BJ (cell line): ENCODE results near the gene CCDC124. TPM values are rescaled to one million over a fixed set of nuclear protein-coding genes. Genes with fewer than 3 reads are reported as not detected.
"Not testable (repeated sequence)": the region's sequence is repeated elsewhere in the genome, so short reads cannot be mapped to it uniquely, and the experiment has no call there.

Source experiments
- CTCF ChIA-PET: fragments of 350-600 bp; formaldehyde crosslinking; extraction: SDS; loops from one replicate; lab custom pipeline; 2021; ENCODE audit warnings: antibody characterized with exemption, inconsistent platforms; lab: Yijun Ruan, JAX
- POLR2A ChIA-PET: fragments of 300-600 bp; sonication (Branson Sonifier 250); formaldehyde crosslinking; extraction: SDS; loops from one replicate; lab custom pipeline; 2021; ENCODE audit warnings: antibody characterized with exemption; lab: Charles Lee
- DNase-seq: peaks from one replicate; pipeline ENCODE4 v3.0.0-alpha.2; 2011; ENCODE audit warnings: low read depth
- H3K27me3 ChIP-seq: 2 replicates; pipeline ENCODE4 v1.6.0; 2011; ENCODE audit warnings: low read length; ENCODE audit not compliant: control insufficient read depth, insufficient read depth
- H3K36me3 ChIP-seq: 2 replicates; pipeline ENCODE4 v1.5.1; 2011; ENCODE audit warnings: low read length; ENCODE audit not compliant: control insufficient read depth, insufficient read depth
- H3K4me3 ChIP-seq: 2 replicates; pipeline ENCODE4 v1.5.1; 2011; ENCODE audit warnings: low read depth, mild to moderate bottlenecking, control low read depth, low read length
- CTCF ChIP-seq: IDR thresholded peaks from 2 replicates; pipeline ENCODE4 v1.5.1; 2011; ENCODE audit warnings: low read depth, mild to moderate bottlenecking, control low read depth, inconsistent platforms, low read length, moderate library complexity; ENCODE audit not compliant: insufficient read depth
- polyA minus RNA-seq: library from RNA; depleted of rRNA, polyadenylated mRNA; stranded (reverse); fragments of >200 nt; gene quantifications from 2 replicates; pipeline ENCODE4 v1.2.3, GENCODE V29; 2011; rRNA and poly(A)+ RNA removed
- polyA plus RNA-seq: library from polyadenylated mRNA; depleted of rRNA; stranded (reverse); fragments of >200 nt; gene quantifications from 2 replicates; pipeline ENCODE4 v1.2.3, GENCODE V29; 2011; rRNA removed

Gene CCDC124
- polyA plus RNA-seq (37.6 and 40.8 TPM in 2 replicates), polyA minus RNA-seq (4.8 and 6.7 TPM in 2 replicates)

GRCh38 chr19:17932485-17933338 lies at the start of gene CCDC124:
TSS of gene CCDC124 (plus strand) at chr19:17933015. CDS start at chr19:17936421, 3,406 bp downstream.
- CTCF ChIA-PET = interaction anchor here (0.6 to 6.3 kb wide), 36 partner anchors 9 to 1106 kb away, joined by 3 to 111 read pairs (median 4); partner anchors contain the start of genes ARRDC2, MAP1S, RPL18A and SLC5A5
- TF ChIP-seq CTCF = peak; percentile 98
- POLR2A ChIA-PET = interaction anchor here (1.9 kb wide), 1 partner anchor 73 kb away, joined by 13 read pairs; the partner anchor contains the start of gene RPL18A
- Histone ChIP-seq H3K27me3 (no peaks in the 10 kb centered on the region), H3K36me3 (peaks cover 5% of the 10 kb centered on the region), H3K4me3 (peak within 1 kb of the TSS; percentile 98)
- DNase-seq = peak; percentile 36

- ChIA-PET POLR2A (no interaction called here), CTCF (no interaction called here)
- H3K4me3 ChIP-seq = no peak overlapping the region
Observed at GRCh38 chr19:17883627-17884410, 49.0 kb upstream of the CCDC124 start.

GRCh38 chr19:17886515-17886914 lies 46.3 kb upstream of the CCDC124 start:
- H3K36me3 ChIP-seq = no peaks in the 10 kb centered on the region
- no peak for TF ChIP-seq CTCF
- CTCF ChIA-PET = interaction anchor here (1.8 kb wide), 1 partner anchor 46 kb away, joined by 6 read pairs; the partner anchor contains the start of gene CCDC124

More at GRCh38 chr19:17883627-17884410, 49.0 kb upstream of the CCDC124 start:
- DNase-seq = no peak
- H3K36me3 ChIP-seq = no peaks in the 10 kb centered on the region
- no peaks in the 10 kb centered on the region for H3K27me3 ChIP-seq
- TF ChIP-seq CTCF = no peak

GRCh38 chr19:17887221-17887620 lies 45.6 kb upstream of the CCDC124 start:
- POLR2A ChIA-PET = interaction anchor here (0.6 kb wide), 1 partner anchor 56 kb away, joined by 3 read pairs; no protein-coding TSS in a partner anchor
- H3K4me3 ChIP-seq, H3K36me3 ChIP-seq, CTCF ChIA-PET, DNase-seq, H3K27me3 ChIP-seq: not testable (repeated sequence)

More at GRCh38 chr19:17886515-17886914, 46.3 kb upstream of the CCDC124 start:
- POLR2A ChIA-PET = no interaction called here
- no peak for DNase-seq
- no peaks in the 10 kb centered on the region for H3K27me3 ChIP-seq
- H3K4me3 ChIP-seq = no peak overlapping the region

GRCh38 chr19:17888260-17888659 lies 44.6 kb upstream of the CCDC124 start:
- Histone ChIP-seq H3K4me3 (no peak overlapping the region), H3K27me3 (no peaks in the 10 kb centered on the region), H3K36me3 (no peaks in the 10 kb centered on the region)
- TF ChIP-seq CTCF = no peak
- CTCF ChIA-PET = no interaction called here
- POLR2A ChIA-PET = no interaction called here
- no peak for DNase-seq
